HG03064 (cell line): ENCODE data around the gene KIF26B.
"Not testable (repeated sequence)": the region's sequence is repeated elsewhere in the genome, so short reads cannot be mapped to it uniquely, and the experiment has no call there.

Source experiments
- ATAC-seq: cut with Tn5 transposase; IDR thresholded peaks from one replicate; pipeline ENCODE4 v1.9.1; 2021; ENCODE audit warnings: low read depth; ENCODE audit not compliant: unreplicated experiment

The KIF26B gene

DNA sequence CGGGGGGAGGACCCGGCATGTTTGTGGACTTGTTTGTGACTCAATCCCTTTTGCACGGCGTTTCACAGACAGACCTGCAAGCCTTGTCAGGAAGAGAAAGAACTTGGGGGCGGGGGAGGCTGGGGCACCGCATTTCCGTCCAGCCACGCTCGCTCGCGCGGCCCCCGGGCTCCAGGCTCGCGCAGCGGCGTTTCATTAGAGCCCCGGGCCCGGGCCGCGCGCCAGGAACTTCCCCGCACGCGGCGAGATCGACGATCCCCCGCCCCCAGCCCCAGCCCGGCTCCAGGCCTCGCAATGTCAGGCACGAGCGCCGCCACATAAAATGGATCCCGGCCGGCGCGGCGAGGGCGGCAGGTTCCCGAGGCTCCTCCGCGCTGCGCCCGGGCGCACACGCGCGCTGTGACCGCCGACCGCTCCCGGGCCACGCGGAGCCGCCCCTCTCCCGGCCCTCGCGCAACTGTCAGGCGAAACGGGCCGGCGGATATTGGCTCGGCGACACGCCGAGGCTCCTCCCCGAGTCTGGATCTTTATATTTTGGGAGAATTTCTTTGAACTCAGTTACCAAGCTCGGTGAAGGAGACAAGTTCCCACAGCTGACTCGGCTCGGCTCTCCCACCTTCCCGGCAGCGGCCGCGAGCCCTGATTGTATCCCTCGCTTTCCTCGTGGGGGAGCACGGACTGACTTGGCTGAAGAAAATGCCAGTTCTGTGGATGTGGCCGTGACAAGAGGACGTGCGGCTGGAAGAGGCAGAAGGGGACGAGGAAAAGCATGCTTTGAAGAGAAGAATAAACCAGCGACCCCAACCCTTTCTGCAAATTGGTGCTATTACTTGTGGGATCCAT, at the start of gene KIF26B:
KIF26B (plus strand) TSS at position 557 of the 843 bp plus-strand sequence. CDS start 440 bp downstream, outside the sequence.
- no peak for ATAC-seq

DNA sequence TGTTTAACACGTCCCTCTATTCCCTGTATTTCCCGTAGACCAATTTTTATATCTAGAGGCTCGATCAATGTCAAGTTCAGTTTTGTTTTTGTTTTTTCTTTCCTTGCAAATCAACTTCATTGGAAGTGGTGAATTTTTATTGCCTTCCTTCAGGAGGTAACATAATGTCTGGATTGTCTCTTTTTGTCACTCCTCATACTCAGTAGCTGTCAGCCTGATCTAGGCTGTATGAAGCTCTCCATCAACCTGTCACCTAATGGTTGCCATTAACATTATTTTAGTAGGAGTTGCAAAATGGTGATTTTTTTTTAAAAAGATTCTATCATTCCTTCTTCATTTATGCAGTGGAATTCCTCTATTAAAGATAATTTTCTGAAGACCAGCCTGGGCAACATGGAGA, 49.7 kb upstream of the KIF26B start:
- ATAC-seq = no peak

DNA sequence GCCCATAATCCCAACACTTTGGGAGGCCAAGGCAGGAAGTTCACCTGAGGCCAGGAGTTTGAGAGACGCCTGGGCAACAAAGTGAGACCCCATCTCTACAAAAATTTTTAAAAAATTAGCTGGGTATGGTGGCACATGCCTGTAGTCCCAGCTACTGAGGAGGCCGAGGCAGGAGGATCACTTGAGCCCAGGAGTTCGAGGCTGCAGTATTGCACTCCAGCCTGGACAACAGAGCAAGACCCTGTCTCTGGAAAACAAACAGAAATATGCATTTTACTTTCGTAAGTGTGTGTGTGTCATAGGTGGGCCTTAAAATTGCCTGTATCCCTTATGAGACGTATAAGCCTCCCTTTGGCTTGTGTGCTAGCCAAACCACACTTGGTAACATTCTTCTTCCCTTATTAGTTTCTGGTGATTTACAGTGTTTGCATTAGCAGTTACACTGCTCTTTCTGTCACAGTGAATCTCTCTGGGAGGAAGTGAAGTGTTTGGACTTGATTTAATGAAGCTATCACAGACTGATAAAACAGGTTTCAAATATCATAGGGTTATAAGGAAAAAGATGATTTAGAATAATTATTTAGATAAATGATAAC, 48.9 kb upstream of the KIF26B start:
- ATAC-seq = no peak

DNA sequence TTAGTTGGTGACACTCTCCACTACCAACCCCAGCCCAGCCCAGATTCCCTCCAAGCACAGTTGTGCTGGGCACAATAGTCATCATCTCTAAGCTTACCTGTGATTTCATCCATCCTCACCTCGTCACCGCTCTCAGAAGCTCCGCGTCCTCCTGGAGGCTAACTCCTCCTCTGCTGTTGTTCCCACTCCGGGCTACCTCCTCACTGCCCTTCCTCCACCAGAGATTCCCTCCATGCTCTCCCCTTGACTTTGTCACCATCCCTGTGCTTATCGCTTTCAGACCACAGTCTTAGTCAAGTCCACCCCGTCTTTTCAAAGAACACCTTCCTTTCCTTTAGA, 47.0 kb upstream of the KIF26B start:
- ATAC-seq = no peak

DNA sequence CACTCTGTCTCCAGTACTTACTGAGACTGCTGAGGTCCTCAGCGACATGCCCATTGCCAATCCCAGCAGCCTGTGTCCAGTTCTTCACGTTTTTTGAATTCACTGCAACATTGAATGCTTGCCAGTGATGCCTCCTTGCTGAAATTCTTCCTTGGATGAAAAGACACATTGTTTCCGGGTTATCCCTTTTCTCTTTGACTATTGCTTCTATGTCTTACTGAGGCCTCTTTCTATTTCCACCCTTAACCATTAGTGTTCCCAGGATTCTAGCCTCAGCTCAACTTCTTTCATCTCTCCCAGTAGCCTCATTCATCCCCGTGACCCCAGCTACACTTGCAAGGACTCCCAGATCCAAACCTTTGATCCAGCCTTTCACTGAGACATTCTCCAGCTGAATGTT, 46.5 kb upstream of the KIF26B start:
- ATAC-seq = no peak

DNA sequence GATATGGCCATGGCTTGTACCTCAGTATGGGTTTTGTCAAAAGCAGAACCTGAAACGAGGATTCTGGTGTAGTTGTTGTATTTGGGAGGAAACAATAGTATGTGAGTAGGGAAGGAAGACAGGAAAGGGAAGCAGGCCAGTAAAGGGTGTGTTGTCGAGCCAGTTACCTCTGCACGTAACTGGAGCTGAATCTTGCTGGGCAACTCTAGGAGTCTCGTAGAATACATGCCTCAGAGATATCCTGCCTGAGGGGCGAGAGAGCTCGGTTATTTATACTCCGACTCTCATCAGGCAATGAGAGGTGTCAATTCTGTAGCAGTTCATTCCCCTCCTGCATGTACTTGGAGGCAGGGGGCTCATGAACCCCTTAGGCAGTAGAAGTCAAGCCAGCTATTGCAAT, 45.9 kb upstream of the KIF26B start:
- ATAC-seq = no peak

DNA sequence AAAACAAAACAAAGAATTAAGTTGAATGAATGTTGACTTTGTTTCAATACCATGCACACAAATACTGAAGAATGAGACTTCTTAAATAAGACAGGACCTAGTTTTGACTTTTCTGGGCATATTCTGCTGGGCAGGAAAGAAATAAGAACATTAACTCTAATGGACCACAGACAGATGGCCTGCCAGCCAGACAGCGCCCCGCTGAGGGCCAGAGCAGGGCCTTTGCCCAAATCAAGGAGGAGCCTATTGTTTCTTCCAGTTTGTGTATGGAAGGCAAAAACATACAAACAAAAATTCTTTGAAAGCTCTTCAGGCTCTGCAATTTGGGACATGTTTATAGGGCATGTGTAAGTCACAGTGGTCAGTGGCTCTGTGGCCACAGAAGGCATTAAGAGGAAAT, 44.4 kb upstream of the KIF26B start:
- ATAC-seq = no peak

DNA sequence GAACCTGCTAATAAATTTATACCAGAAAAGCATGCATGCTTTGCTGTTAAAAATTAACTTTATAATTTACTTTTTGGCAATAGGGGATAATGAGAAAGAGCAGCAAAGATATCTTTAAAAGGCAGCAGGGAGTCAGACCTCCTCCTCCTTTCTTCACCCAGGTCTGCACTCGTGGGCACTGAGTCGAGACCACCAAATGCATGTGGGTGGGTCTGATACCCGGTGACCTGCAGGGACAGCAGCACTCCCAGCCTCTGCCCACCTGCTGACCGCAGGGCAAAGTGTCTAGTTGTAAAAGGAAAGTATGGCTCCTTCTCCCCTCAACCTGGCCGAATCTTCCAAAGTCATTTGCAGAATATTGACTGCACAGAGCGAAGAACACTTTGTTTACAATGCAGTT, 43.7 kb upstream of the KIF26B start:
- ATAC-seq = no peak

DNA sequence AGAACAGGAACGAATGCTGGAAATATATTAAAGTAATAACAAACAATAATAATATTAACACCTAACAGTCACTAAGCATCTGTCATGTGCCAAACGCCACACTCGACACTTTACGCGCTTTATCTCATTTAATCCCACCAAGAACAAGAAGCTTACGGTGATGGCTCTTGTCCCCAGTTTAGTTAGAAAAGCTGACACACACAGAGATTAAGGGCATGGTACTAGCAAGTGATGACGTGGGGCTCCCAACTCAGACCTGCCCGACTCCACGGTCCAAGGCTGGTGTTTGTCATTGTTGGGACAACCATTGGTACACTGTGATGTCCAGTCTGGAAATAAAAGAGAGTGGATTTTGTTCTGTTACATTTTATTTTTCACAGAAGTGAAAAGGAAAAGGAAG, 41.1 kb upstream of the KIF26B start:
- no peak for ATAC-seq

DNA sequence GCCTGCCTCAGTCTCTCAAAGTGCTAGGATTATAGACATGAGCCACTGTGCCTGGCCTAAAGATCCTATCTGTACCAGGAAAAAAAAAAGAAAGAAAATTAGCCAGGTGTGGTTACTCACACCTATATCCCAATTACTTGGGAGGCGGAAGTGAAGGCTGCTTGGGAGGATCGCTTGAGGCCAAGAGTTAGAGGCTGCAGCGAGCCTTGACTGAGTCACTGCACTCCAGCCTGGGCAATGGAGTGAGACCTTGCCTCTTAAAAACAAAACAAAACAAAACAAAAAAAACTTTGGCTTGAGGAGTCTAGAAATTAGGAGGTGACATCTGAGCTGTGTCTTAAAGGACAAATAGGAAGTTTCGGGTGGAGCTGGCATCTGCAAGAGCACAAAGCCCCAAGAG, 38.7 kb upstream of the KIF26B start:
- no peak for ATAC-seq

DNA sequence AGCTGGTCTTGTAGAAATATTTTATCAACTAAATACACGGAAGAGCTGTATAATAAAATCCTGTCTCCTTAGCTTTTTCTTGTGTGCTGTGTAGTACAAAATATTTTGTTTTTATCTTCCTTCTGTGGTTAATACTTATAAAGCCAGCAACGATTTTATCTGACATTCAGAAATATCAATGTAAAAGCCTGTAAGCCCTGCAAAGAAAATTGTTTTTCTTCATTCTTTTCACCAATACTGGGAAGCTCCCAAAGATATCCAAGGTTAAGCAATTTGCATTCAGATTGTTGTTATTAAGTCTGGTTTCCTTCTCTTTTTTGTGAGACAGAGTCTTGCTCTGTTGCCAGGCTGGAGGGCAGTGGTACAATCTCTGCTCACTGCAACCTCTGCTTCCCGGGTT, 38.0 kb upstream of the KIF26B start:
- ATAC-seq = no peak

DNA sequence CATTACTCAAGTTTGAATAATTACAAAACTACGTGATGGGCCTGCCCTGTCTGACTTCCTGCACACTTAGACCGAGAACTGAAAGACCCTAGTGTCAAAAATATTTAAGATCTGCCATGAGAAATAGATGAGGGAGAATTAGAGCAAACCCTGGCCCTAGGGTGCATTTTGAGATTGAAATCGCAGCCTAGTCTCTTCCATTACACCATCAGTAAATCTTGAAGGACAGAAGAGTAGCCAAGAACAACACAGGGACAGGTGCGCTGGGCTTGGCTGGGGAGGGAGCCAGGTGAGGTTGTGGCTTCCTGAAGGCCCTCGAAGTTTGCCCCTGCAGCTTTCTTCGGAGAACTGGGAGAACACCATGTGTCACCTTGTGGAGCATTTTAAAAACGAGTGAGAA, 36.7 kb upstream of the KIF26B start:
- ATAC-seq = no peak

DNA sequence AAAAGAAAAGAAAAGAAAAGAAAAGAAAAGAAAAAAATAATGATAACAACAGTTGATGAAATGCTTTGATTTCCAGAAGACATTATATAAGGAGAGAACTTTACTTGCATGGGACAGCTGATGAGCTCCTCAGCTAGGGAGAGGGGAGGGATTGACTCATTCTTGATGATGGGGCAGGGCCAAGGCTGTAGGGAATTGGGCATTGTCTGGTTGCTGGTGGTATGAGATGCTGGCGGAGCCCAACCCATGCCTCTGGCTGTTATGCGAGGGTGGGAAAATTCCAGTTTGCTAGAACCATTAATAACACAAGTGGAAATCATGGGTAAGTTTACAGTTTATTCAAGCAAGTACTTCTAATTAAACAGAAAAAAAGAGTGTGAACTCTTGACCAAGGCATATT, 36.0 kb upstream of the KIF26B start:
- ATAC-seq = no peak

DNA sequence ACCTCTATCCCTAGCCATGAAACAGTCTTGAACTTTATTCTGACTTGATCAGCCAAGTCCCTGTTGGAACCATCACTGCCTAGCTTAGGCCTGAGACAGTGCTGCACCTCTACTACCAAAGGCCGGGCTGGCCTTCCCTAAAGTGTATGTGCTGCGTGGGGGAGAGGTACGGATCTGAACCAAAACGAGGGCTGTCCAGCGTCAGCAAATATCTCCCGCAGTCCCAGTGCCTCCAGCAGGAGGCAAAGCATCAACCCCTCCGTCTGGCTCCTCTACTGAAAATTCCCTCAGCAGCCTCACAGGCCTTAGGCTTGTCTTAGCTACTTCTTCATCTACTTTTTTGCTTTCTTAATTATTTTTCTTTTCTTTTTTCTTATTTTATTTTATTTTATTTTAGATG, 33.3 kb upstream of the KIF26B start:
- ATAC-seq = no peak

DNA sequence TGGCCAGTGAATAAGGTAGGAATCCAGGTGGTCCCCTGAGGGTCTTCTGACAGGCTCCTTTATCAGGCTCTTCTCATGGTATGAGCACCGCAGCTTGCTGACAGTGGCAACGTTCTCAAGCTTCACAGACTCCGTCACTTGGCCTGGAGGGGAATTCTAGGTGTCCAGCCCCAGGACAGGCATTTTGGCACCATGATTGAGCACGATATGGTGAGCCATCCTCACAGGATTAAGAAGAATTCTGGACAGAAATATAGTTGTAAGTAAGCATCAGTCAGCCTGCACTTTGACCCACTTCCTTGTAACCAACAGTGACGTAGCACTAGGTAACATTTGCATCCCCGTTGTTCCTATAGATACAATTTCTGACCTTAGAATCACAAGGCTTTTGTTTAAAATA, 30.5 kb upstream of the KIF26B start:
- no peak for ATAC-seq

DNA sequence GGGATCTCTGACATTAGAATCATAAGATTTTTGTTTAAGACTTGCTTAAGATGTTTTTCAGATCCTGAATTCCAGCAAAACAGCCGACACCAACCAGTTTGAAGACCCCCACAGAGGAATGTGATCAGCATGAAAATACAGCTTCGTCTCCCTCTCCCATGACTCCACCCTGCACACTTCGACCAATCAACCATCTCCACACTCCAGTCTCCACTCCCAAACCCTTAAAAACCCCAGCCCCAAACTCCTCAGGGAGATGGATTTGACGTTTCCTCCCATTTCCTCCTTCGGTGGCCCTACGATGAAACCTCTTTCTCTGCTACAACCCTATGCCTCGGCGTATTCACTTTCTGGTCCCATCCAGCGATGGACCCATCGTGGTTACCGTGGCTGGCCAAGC, 30.1 kb upstream of the KIF26B start:
- no peak for ATAC-seq

DNA sequence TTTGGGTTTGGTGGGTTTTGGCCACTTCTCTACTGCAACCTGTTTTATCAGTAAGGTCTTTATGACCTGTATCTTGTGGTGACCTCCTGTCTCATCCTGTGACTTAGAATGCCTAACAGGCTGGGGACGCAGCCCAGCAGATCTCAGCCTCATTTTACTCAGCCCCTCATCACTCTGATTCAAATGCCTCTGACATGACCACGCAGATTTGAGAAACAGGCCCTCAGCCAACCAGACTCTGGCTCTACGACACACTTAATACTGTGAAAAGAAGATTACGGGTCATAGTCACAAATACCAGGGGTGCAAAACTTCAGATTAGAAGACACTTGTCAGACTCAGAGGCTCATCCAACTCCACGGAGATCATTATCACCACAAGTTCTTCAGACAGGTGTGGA, 28.3 kb upstream of the KIF26B start:
- no peak for ATAC-seq

DNA sequence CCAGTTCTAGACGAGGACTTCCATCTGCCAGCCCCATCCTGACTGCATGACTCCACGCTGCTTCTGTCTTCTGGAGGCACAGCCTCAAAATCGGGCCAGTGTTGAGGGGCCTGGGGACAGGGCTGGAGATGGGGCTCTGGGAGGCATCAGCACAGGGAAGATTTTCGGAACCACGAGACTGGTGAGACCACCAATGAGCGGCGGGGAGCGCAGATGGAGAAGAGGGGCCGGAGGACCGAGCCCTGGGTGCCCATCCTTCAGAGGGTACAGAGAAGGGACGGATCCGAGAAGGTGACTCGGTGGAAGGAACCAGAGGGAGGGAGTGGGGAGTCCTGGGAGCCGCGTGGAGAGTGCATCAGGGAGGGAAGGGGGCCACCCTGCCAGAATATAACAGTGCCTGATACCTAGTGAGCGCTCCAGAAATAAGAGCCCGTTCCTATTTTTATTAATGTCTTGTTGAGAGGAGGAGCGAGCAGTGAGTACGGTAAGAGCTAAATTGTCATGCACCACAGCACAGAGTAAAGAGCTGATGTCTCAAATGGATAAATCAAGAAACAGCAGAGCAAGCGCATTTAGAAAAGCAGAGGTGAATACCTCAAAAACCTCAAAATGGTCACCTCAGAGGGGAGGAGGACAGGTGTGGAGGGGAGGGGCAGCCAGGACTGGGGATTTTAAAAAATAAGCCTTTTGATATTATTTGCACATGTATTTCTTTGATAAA, 26.2 kb upstream of the KIF26B start:
- no peak for ATAC-seq

DNA sequence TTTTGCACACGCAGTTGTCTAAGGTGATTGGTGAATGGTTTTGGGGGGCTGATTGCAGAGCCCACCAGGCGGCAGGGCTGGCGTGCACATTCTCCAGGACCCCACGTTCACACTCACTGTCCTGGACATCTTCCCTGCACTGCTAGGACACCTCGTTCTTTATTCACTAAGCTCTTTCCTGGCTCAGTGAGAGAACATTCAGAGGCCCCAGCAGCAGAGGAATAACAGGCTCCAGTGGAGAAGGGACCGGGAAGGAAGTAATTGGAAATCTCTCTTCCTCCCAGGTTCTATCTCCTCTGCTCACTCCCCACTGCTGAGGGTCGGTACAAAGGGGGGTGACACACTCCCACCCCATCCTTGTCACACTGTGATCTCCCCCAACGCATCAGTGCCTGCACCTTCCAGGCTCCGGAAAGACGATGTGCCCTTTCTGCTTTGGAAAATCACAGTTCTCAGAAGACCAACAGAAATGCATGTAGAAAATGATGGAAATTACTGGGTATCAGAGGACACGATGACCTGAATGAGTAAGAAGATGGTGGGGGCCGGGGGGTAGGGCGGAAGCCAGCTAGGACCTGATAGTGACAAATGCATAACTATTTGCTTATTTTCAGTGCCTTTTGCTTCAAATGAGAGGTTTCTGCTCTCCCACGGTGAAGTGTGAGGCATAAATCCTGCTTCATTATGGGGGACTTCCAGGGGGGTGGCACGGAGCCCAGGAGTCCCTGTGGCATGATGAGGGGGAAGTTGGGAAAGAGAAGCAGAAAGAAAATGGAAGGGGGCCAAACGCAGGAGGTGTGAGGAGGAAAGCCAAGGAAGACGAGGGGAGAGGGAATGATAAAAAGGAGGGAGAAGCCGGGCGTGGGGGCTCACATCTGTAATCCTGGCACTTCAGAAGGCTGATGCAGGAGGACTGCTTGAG, 25.2 kb upstream of the KIF26B start:
- no peak for ATAC-seq

DNA sequence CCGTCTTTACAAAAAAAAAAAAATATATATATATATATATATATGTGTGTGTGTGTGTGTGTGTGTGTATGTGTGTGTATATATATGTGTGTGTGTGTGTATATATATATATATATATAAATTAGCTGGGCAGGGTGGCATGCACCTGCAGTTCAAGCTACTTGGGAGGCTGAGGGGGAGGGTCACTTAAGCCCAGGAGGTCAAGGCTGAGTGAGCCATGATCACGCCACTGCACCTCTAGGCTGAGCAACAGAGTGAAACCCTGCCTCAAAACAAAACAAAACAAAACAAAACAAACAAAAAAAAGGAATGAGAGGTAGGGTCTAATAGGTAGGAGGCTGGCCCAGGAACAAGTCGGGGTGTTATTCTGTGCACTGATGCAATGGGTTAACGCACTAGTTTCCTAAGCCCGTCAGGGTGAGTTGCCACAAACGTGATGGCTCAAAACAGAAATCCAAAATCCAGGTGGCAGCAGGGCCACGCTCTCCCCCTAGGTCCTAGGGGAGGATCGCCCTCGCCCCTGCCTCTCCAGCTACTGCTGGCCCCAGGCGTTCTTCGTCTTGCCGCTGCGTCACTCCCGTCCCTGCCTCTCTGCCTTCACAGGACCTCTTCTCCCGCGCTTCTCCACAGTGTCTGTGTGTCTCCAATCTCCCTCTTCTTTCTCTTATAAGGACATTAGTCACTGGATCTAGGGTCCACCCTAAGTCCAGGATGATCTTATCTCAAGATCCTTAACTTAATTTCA, 24.3 kb upstream of the KIF26B start:
- ATAC-seq = not testable (repeated sequence)
